HUES64 (cell line): Measurements from ENCODE around the gene TFEC. TPM values are rescaled to one million over a fixed set of nuclear protein-coding genes. Genes with fewer than 3 reads are reported as not detected.
"Not testable (repeated sequence)": the region's sequence is repeated elsewhere in the genome, so short reads cannot be mapped to it uniquely, and the experiment has no call there.

Experiments used
- H3K27ac ChIP-seq: 2 replicates; pipeline ENCODE4 v1.7.0; 2013; ENCODE audit warnings: low read depth, low read length, inconsistent platforms
- H3K27me3 ChIP-seq: 2 replicates; pipeline ENCODE4 v1.6.1; 2013; ENCODE audit warnings: mild to moderate bottlenecking, low read length; ENCODE audit not compliant: insufficient read depth
- H3K36me3 ChIP-seq: 2 replicates; pipeline ENCODE4 v1.6.1; 2013; ENCODE audit warnings: mild to moderate bottlenecking, low read length; ENCODE audit not compliant: insufficient read depth
- H3K4me1 ChIP-seq: 2 replicates; pipeline ENCODE4 v1.6.1; 2013; ENCODE audit warnings: mild to moderate bottlenecking, low read length, moderate library complexity; ENCODE audit not compliant: insufficient read depth
- H3K4me3 ChIP-seq: 2 replicates; pipeline ENCODE4 v1.5.1; 2013; ENCODE audit warnings: mild to moderate bottlenecking, low read length, moderate library complexity
- H3K9ac ChIP-seq: 2 replicates; pipeline ENCODE4 v1.6.1; 2013; ENCODE audit warnings: mild to moderate bottlenecking, low read depth, low read length
- H3K9me3 ChIP-seq: 2 replicates; pipeline ENCODE4 v1.6.1; 2013; ENCODE audit warnings: low read depth, low read length; ENCODE audit not compliant: insufficient read depth
- WGBS: fragments of 150-250, 120-280 bp; methylation state at CpG from one replicate; pipeline ENCODE4 v1.1.7; 2013; ENCODE audit warnings: missing lambda C conversion rate; 5-methylcytosine and 5-hydroxymethylcytosine counted together
- polyA plus RNA-seq, 2 experiments: library from polyadenylated mRNA; stranded (reverse); fragments of 50-300 nt; gene quantifications; one replicate each; pipeline ENCODE4 v1.2.3, GENCODE V29; 2013

TFEC gene, protein sequence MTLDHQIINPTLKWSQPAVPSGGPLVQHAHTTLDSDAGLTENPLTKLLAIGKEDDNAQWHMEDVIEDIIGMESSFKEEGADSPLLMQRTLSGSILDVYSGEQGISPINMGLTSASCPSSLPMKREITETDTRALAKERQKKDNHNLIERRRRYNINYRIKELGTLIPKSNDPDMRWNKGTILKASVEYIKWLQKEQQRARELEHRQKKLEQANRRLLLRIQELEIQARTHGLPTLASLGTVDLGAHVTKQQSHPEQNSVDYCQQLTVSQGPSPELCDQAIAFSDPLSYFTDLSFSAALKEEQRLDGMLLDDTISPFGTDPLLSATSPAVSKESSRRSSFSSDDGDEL
- 0.10 TPM for polyA plus RNA-seq (2013, experiment 1 of 2)
- not detected for polyA plus RNA-seq (2013, experiment 2 of 2)

DNA sequence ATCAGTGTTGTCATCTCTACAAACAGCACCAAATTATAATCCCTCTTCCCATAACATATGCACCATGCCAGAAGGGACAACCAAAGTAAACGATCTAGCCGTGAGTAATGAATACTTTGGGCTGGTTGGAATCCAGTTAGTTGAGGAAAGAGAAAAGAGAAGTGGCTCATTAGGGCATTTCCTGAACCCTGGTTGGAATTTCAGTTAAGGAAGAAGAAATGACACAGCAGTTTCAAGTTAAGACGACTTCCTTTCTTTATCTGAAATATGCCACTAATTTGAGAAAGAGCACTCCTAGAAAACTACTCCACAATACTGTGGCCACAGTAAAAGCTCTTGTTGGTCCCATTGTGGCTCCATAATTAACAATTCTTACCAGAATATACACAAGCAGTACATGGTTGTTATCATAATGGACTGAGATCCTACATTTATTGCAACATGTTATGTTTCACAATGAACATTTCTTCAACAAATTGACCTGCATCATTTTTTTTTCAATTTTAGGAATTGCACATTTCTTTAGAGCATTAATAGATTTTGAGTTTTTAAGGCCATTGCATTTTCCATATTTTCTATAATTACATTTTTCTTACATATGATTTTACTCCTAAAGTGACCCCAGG lies at the start of gene TFEC:
Gene TFEC (minus strand): TSS at position 113 of the 626 bp plus-strand sequence. CDS start 46,322 bp downstream, outside the sequence.
- H3K9ac ChIP-seq: no peak within 1 kb of the TSS

DNA sequence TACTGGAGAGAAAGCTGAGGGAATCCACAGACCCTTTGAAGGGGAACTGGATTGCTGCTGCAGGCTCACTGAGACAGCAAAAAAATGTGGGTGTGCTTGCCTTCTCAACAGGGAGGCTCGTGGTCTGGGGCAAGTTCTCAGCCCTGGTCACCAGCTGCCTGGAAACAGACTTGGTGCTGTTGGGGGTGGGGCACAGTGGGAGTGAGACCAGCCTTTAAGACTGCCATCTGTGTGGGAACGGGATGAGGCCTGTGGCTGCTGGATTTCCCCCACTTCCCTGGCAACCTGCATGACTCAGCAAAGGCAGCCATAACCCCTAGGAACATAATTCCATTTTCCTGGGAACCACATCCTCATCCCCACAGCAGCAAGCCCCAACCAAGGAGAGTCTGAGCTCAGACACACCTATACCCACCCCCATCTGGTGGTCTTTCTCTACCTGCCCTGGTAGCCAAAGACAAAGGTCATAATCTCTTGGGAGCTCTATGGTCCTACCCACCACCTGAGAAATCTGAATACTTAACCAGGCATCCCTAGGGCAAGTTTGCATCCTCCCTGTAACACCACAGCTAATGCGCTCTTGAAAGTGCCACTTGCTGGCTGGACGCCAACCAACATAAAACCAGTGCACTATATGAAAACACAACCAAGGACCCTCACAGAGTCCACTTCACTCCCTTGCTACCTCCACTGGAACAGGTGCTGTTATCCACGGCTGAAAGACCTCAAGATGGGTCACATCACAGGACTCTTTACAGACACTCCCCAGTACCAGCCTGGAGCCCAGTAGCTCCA lies 45.0 kb upstream of the TFEC start:
- Histone ChIP-seq H3K27ac (no peak overlapping the region), H3K36me3 (no peaks in the 10 kb centered on the region), H3K4me1 (no peaks in the 10 kb centered on the region), H3K27me3 (no peaks in the 10 kb centered on the region), H3K4me3 (no peak overlapping the region), H3K9ac (no peak overlapping the region), H3K9me3 (0 out of 2 replicates have a peak, but pooled peaks cover 3% of the 10 kb centered on the region)
- 91% methylated on average over 5 of the region's 5 CpGs for WGBS

More for the DNA sequence above, at the start of gene TFEC:
- no peak within 1 kb of the TSS; the same call in 1 of the 2 replicates for H3K27ac ChIP-seq
- H3K4me3 ChIP-seq: no peak within 1 kb of the TSS
- H3K9me3 ChIP-seq: no peaks in the 10 kb centered on the region
- 0 out of 2 replicates have a peak, but pooled peaks cover 5% of the 10 kb centered on the region for H3K4me1 ChIP-seq
- no peaks in the 10 kb centered on the region for H3K27me3 ChIP-seq
- 75% methylated on average over 3 of the region's 3 CpGs for WGBS
- H3K36me3 ChIP-seq: no peaks in the 10 kb centered on the region

DNA sequence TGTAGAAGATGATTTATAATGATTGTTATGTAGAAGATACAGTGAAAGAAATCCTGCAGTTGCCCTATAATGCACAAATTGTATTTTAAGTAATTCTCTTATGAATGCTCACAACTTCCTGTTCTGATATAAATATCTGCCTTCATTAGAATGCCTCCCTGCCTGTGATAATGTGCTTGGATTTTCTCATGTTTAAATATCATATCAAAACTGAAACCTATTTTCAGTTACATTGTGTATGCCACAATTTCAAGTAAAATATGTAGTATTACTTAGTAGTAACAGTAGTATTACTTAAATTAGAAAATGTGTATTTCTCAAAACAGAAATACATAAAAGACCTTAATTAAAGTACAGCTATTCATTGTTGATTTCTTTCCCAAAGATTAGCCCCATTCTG lies 41.1 kb upstream of the TFEC start:
- Histone ChIP-seq H3K27ac (no peak overlapping the region), H3K9me3 (no peaks in the 10 kb centered on the region), H3K9ac (no peak overlapping the region), H3K36me3 (no peaks in the 10 kb centered on the region), H3K4me1 (no peaks in the 10 kb centered on the region), H3K4me3 (no peak overlapping the region), H3K27me3 (no peaks in the 10 kb centered on the region)

DNA sequence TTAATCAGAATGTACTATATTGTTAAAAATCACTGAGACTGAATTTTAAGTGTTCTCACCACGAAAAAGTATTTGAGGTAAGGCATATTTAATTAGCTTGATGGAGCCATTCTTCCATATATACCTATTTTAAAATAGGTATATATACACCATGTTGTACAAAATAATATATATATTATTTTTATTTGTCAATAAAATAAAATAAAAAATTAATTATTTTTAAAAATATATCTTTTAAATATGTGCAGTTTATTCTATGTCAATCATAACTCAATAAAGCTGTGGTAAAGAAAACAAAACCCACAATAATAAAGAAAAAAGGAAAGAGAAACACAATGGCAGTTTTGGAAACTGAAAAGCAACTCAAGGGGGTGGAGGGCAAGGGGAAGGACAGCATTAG lies 33.6 kb upstream of the TFEC start:
- Histone ChIP-seq H3K27ac (no peak overlapping the region), H3K4me3 (no peak overlapping the region), H3K27me3 (no peaks in the 10 kb centered on the region), H3K36me3 (no peaks in the 10 kb centered on the region), H3K4me1 (no peaks in the 10 kb centered on the region), H3K9ac (no peak overlapping the region), H3K9me3 (no peaks in the 10 kb centered on the region)
- no CpG with 5 or more reads among the region's 1 CpG for WGBS

DNA sequence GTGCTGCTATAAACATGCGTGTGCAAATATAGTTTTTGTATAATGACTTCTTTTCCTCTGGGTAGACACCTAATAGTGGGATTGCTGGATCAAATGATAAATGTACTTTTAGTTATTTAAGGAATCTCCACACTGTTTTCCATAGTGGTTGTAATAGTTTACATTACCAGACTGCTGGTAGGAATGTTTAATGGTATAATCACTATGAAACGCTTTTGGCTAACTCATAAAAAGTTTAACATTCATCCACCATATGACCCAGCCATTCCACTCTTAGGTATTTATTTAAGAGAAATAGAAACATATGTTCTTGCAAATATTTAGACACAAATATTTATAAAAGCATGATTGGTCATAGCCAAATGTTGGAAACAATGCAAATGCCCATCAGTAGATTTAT lies 32.1 kb upstream of the TFEC start:
- Histone ChIP-seq H3K4me1 (no peaks in the 10 kb centered on the region), H3K36me3 (no peaks in the 10 kb centered on the region), H3K9ac (no peak overlapping the region), H3K27ac (no peak overlapping the region), H3K4me3 (no peak overlapping the region), H3K9me3 (no peaks in the 10 kb centered on the region), H3K27me3 (no peaks in the 10 kb centered on the region)
- 88% methylated on average over 1 of the region's 2 CpGs for WGBS

DNA sequence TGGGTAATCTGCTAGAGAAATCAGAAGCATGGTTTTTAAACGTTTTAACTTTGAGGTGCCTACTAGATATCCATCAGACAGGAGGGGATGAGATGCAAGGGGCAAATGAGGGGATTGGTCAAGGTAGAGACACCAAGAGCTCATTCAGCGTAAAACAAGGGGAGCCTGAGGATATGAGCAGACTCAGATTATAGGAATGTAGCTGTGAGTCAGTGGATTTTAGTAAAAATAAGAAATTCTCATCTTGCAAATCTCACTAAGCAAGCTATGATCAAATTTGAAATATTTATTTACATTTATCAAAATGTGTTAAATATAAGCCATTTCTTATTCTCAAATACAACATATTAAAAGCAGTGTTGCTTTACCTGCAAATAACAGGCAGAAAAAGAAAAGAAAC lies 21.4 kb upstream of the TFEC start:
- Histone ChIP-seq H3K36me3 (no peaks in the 10 kb centered on the region), H3K27ac (no peak overlapping the region), H3K9ac (no peak overlapping the region), H3K4me1 (no peaks in the 10 kb centered on the region), H3K4me3 (no peak overlapping the region), H3K9me3 (peaks cover 2% of the 10 kb centered on the region; the same call in 1 of the 2 replicates), H3K27me3 (no peaks in the 10 kb centered on the region)
- 59% methylated on average over 2 of the region's 2 CpGs for WGBS

DNA sequence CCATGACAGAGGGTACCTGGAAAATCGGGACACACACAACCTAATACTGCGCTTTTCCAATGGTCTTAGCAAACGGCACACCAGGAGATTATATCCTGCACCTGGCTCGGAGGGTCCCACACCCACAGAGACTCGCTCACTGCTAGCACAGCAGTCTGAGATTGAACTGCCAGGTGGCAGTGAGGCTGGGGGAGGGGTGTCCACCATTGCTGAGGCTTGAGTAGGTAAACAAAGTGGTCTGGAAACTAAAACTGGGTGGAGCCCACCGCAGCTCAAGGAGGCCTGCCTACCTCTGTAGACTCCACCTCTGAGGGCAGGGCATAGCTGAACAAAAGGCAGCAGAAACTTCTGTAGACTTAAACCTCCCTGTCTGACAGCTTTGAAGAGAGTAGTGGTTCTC lies 16.7 kb upstream of the TFEC start:
- peaks cover 12% of the 10 kb centered on the region for H3K9me3 ChIP-seq
- not testable (repeated sequence) for H3K27ac ChIP-seq, H3K9ac ChIP-seq, H3K4me1 ChIP-seq, H3K27me3 ChIP-seq, H3K4me3 ChIP-seq, H3K36me3 ChIP-seq
- WGBS: 93% methylated on average over 6 of the region's 6 CpGs

DNA sequence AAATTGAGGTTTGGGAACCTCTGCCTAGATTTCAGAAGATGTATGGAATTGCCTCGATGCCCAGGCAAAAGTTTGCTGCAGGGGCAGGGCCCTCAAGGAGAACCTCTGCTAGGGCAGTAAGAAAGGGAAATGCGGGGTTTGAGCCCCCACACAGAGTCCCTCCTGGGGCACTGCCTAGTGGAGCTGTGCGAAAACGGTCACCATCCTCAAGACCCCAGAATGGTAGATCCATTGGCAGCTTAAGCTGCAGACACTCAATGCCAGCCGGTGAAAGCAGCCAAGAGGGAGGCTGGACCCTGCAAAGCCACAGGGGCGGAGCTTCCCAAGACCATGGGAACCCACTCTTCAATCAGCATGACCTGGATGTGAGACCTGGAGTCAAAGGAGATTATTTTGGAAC lies 15.0 kb upstream of the TFEC start:
- Histone ChIP-seq H3K36me3 (no peaks in the 10 kb centered on the region), H3K4me3 (no peak overlapping the region), H3K9me3 (peaks cover 12% of the 10 kb centered on the region), H3K4me1 (no peaks in the 10 kb centered on the region; the same call in 1 of the 2 replicates), H3K9ac (no peak overlapping the region), H3K27ac (no peak overlapping the region), H3K27me3 (no peaks in the 10 kb centered on the region)
- WGBS: 92% methylated on average over 6 of the region's 6 CpGs

DNA sequence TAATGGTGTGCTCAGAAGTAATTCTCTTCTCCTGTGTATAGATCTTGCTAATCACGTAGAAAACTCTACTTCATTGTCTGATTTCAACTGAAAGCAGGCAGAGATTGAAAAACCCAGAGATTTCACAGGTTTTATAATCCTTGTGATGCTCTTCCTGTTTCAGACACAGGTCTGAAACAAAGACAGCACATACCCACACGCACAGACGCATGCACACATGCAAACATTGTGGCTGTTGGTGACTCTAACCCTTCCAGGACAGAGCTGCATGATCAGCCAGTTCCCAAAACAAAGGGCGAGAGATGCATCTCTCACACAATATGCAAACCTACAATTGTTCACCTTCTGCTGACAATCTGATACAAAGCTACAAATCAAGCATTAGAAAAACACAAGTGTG lies 11.1 kb upstream of the TFEC start:
- no peak overlapping the region for H3K9ac ChIP-seq
- H3K9me3 ChIP-seq: peaks cover 5% of the 10 kb centered on the region
- no peaks in the 10 kb centered on the region for H3K36me3 ChIP-seq
- H3K27ac ChIP-seq: no peak overlapping the region
- no peaks in the 10 kb centered on the region; the same call in 1 of the 2 replicates for H3K4me1 ChIP-seq
- no peaks in the 10 kb centered on the region for H3K27me3 ChIP-seq
- H3K4me3 ChIP-seq: no peak overlapping the region
- WGBS: 91% methylated on average over 4 of the region's 4 CpGs

DNA sequence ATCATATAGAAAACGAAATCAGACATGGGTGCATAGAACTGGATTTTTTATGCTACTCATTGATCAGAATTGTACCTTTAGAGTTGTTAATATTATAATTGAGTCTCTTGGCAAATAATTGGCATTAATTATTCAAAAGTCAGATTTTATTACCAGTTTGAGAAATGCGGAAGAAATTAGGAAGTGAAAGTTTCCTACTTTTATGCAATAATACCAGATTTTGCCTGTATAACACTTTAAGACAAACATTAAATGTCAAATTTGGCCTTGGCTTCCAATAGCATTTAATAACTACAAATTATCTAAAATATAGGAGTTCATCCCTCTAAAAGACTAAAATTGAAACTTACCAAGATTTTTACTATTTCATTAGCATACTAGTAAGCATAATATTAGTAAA lies 6.8 kb upstream of the TFEC start:
- Histone ChIP-seq H3K4me3 (no peak overlapping the region), H3K27ac (no peak overlapping the region), H3K36me3 (no peaks in the 10 kb centered on the region), H3K27me3 (no peaks in the 10 kb centered on the region), H3K9ac (no peak overlapping the region), H3K4me1 (no peaks in the 10 kb centered on the region; the same call in 1 of the 2 replicates), H3K9me3 (no peaks in the 10 kb centered on the region)
- WGBS: 100% methylated on average over 1 of the region's 2 CpGs

DNA sequence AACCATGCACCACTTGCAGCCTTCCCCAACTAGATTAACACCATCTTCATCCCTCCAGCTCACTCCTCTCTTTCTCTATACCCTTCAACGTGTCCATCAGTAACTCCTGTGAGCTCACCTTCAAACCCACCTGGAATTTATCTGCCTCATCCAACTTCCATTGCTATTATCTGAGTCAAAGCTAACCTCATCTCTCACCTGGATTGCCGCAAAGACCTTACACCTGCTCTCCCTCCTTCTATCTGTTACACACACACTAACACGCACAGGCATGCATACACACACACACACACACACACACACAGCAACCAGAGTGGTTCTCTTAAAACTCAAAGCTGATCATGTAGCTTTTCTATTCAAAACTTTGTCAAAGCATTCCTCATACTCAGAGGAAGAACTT lies 3.8 kb upstream of the TFEC start:
- 92% methylated on average over 3 of the region's 3 CpGs for WGBS
- Histone ChIP-seq H3K9ac (no peak overlapping the region), H3K9me3 (no peaks in the 10 kb centered on the region), H3K4me3 (no peak overlapping the region), H3K4me1 (0 out of 2 replicates have a peak, but pooled peaks cover 5% of the 10 kb centered on the region), H3K27ac (no peak overlapping the region), H3K36me3 (no peaks in the 10 kb centered on the region), H3K27me3 (no peaks in the 10 kb centered on the region)
